ENCODE measurements around the gene CCDC187. TPM values are rescaled to one million over a fixed set of nuclear protein-coding genes. Genes with fewer than 3 reads are reported as not detected.

Gene CCDC187
- total RNA-seq, 1 donor from 2014 or later, result 0.47 TPM

- peaks cover 3% of the 10 kb centered on the region for H3K4me1 Mint-ChIP-seq
- peaks cover 18% of the 10 kb centered on the region for H3K27me3 Mint-ChIP-seq (ENCODE audit: low read depth)
- H3K27ac Mint-ChIP-seq, result no peak overlapping the region
- no peaks in the 10 kb centered on the region for H3K9me3 Mint-ChIP-seq
- H3K36me3 Mint-ChIP-seq, result no peaks in the 10 kb centered on the region
- TF ChIP-seq CTCF (IDR thresholded peaks at IDR 0.05; ENCODE audit: unreplicated experiment), result no peak
- H3K4me3 Mint-ChIP-seq, result no peak overlapping the region
- DNase-seq (ENCODE audit: low spot score in 2 of 2, unreplicated experiment in 2 of 2), result no peak
Observed at GRCh38 chr9:136291306-136292025, 12.4 kb downstream of the CCDC187 start.

DNA sequence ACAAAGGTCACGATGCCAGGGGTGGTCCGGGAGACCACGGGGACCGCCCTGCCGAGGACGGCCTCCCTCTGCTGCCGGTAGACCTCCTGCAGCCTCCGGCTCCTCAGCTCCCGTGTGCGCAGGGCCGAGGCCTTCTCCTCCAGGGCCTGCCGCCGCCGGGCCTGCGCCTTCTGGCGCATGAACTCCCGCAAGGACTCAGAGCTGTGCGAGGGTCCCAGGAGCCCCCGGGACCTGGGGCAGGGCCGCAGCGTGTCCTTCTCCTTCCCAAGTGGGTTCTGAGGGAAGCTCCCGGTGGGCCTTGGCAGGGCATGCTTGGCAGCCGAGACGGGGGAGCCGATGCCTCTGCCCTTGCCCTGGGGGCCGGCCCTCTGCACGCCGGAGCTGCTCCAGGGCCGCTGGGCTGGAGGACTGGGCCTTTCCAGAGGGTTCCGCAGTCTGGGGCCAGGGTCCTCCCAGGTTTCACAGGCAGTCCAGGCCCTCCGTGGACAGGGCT, 13.3 kb downstream of the CCDC187 start:
- H3K27ac Mint-ChIP-seq, result no peak overlapping the region
- no peak for DNase-seq (ENCODE audit: low spot score in 2 of 2, unreplicated experiment in 2 of 2)
- peaks cover 21% of the 10 kb centered on the region for H3K27me3 Mint-ChIP-seq (ENCODE audit: low read depth)
- TF ChIP-seq CTCF (IDR thresholded peaks at IDR 0.05; ENCODE audit: unreplicated experiment), result no peak
- no peaks in the 10 kb centered on the region for H3K36me3 Mint-ChIP-seq
- no peaks in the 10 kb centered on the region for H3K9me3 Mint-ChIP-seq
- H3K4me3 Mint-ChIP-seq, result no peak overlapping the region
- H3K4me1 Mint-ChIP-seq, result peaks cover 3% of the 10 kb centered on the region

GRCh38 chr9:136289651-136290507, 14.0 kb downstream of the CCDC187 start:
- H3K4me1 Mint-ChIP-seq, result peaks cover 3% of the 10 kb centered on the region
- no peak overlapping the region for H3K27ac Mint-ChIP-seq
- TF ChIP-seq CTCF (IDR thresholded peaks at IDR 0.05; ENCODE audit: unreplicated experiment), result no peak
- peaks cover 21% of the 10 kb centered on the region for H3K27me3 Mint-ChIP-seq (ENCODE audit: low read depth)
- H3K9me3 Mint-ChIP-seq, result no peaks in the 10 kb centered on the region
- no peak overlapping the region for H3K4me3 Mint-ChIP-seq
- no peaks in the 10 kb centered on the region for H3K36me3 Mint-ChIP-seq
- DNase-seq (ENCODE audit: low spot score in 2 of 2, unreplicated experiment in 2 of 2), result no peak

GRCh38 chr9:136287960-136288753, 15.7 kb downstream of the CCDC187 start:
- peaks cover 3% of the 10 kb centered on the region for H3K4me1 Mint-ChIP-seq
- no peaks in the 10 kb centered on the region for H3K36me3 Mint-ChIP-seq
- no peak for TF ChIP-seq CTCF (IDR thresholded peaks at IDR 0.05; ENCODE audit: unreplicated experiment)
- H3K4me3 Mint-ChIP-seq, result no peak overlapping the region
- H3K9me3 Mint-ChIP-seq, result no peaks in the 10 kb centered on the region
- peaks cover 28% of the 10 kb centered on the region for H3K27me3 Mint-ChIP-seq (ENCODE audit: low read depth)
- DNase-seq (ENCODE audit: low spot score in 2 of 2, unreplicated experiment in 2 of 2), result no peak
- H3K27ac Mint-ChIP-seq, result no peak overlapping the region

DNA sequence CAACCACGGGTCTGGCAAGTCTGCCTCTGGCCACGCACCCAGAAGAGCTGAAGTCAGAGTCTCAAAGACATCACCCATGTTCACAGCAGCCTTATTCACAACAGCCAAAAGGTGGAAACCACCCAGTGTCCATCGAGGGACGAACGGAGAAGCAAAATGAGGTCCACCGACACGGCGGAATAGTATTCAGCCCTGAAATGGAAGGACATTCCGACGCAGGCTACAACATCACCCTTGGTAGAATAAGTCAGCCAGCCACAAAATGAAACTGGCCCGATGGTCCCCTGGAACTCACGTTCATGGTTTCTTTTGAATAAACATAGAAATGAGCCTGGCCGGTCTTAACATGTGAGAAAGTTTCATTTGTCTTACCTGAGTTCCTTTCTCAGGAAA, 16.9 kb downstream of the CCDC187 start:
- Mint-ChIP-seq H3K36me3 (no peaks in the 10 kb centered on the region), H3K27me3 (ENCODE audit: low read depth) (peaks cover 28% of the 10 kb centered on the region), H3K27ac (no peak overlapping the region), H3K4me1 (peaks cover 3% of the 10 kb centered on the region), H3K9me3 (no peaks in the 10 kb centered on the region), H3K4me3 (no peak overlapping the region)
- DNase-seq (ENCODE audit: low spot score in 2 of 2, unreplicated experiment in 2 of 2), result no peak
- no peak for TF ChIP-seq CTCF (IDR thresholded peaks at IDR 0.05; ENCODE audit: unreplicated experiment)

All from mesothelial cell of epicardium (in vitro differentiated cells).